Spleen (tissue), 7 donors: ENCODE measurements around the gene GFER.

Source experiments
- POLR2A ChIP-seq, 3 donors: fragments of 450-650 bp; IDR thresholded peaks; one replicate each; pipeline ENCODE4 v1.5.1; 2017; ENCODE audit warnings: antibody characterized with exemption in 3 of 3, mild to moderate bottlenecking in 1 of 3
- POLR2AphosphoS5 ChIP-seq, 3 donors: sonication (generic); formaldehyde crosslinking; IDR thresholded peaks; one replicate each; pipeline ENCODE4 v1.5.1; 2017; ENCODE audit warnings: antibody characterized with exemption in 3 of 3
- TF ChIP-seq, protein P1 (sequence below), 11 experiments: fragments of 200-600 bp in 7 of 11; fragments of 450-650 bp in 4 of 11; sonication (generic) in 4 of 11; IDR thresholded peaks in 8 of 11; conservative IDR thresholded peaks in 3 of 11; 1 replicate in 7 of 11; 2 replicates in 4 of 11; pipeline versions ENCODE4 v1.4.0 to v1.8.0; 2016 to 2021; ENCODE audit warnings: antibody characterized with exemption in 11 of 11, inconsistent platforms in 4 of 11, mild to moderate bottlenecking in 1 of 11
- donor health status: DM: no; HTN: no; CAD: no; lungs with moderate emphysema.
- donor health status: DM: no; HTN: no; CAD: no.
- donor health status: DM: no; HTN: no; CAD: no.

- TF ChIP-seq, protein P1, sequence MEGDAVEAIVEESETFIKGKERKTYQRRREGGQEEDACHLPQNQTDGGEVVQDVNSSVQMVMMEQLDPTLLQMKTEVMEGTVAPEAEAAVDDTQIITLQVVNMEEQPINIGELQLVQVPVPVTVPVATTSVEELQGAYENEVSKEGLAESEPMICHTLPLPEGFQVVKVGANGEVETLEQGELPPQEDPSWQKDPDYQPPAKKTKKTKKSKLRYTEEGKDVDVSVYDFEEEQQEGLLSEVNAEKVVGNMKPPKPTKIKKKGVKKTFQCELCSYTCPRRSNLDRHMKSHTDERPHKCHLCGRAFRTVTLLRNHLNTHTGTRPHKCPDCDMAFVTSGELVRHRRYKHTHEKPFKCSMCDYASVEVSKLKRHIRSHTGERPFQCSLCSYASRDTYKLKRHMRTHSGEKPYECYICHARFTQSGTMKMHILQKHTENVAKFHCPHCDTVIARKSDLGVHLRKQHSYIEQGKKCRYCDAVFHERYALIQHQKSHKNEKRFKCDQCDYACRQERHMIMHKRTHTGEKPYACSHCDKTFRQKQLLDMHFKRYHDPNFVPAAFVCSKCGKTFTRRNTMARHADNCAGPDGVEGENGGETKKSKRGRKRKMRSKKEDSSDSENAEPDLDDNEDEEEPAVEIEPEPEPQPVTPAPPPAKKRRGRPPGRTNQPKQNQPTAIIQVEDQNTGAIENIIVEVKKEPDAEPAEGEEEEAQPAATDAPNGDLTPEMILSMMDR (IDR thresholded peaks at IDR 0.05 in 8 of 11, conservative IDR thresholded peaks at IDR 0.05 in 3 of 11) = no peak
- TF ChIP-seq POLR2AphosphoS5 (IDR thresholded peaks at IDR 0.05) (no peak), POLR2A (IDR thresholded peaks at IDR 0.05) (no peak)
Measured at GRCh38 chr16:2008631-2009163, 24.7 kb downstream of the GFER start.
